Measurements from ENCODE around the gene CGNL1.

CGNL1 gene

GRCh38 chr15:57391537-57391936 lies 15.2 kb downstream of the CGNL1 start:
- Histone ChIP-seq H3K4me3 (ENCODE audit: low read depth, low read length) (no peak overlapping the region), H3K4me1 (ENCODE audit: control insufficient read depth, insufficient read depth, low read length) (peaks cover 2% of the 10 kb centered on the region; the same call in 1 of the 2 replicates), H3K27ac (ENCODE audit: extremely low read depth, low read depth, low read length) (no peak overlapping the region), H3K9me3 (ENCODE audit: control insufficient read depth, insufficient read depth, low read depth, low read length) (no peaks in the 10 kb centered on the region), H3K36me3 (ENCODE audit: control insufficient read depth in 2 of 2, insufficient read depth in 1 of 2, low read length in 2 of 2) (no peaks in the 10 kb centered on the region)
- CTCF ChIA-PET = no interaction called here
- POLR2A ChIA-PET = no interaction called here
- no peak for TF ChIP-seq WT1 (tag by site-specific recombination; IDR thresholded peaks at IDR 0.05)
- no peak for TF ChIP-seq ZNF335 (tag by site-specific recombination; conservative IDR thresholded peaks at IDR 0.05)
- TF ChIP-seq GFI1B (tag by site-specific recombination; IDR thresholded peaks at IDR 0.05) = no peak
- TF ChIP-seq ZNF692 (tag by site-specific recombination; IDR thresholded peaks at IDR 0.05) = no peak
- TF ChIP-seq MEIS1 (CRISPR knock-in tag; IDR thresholded peaks at IDR 0.05; ENCODE audit: borderline replicate concordance) = no peak
- TF ChIP-seq, protein P1, sequence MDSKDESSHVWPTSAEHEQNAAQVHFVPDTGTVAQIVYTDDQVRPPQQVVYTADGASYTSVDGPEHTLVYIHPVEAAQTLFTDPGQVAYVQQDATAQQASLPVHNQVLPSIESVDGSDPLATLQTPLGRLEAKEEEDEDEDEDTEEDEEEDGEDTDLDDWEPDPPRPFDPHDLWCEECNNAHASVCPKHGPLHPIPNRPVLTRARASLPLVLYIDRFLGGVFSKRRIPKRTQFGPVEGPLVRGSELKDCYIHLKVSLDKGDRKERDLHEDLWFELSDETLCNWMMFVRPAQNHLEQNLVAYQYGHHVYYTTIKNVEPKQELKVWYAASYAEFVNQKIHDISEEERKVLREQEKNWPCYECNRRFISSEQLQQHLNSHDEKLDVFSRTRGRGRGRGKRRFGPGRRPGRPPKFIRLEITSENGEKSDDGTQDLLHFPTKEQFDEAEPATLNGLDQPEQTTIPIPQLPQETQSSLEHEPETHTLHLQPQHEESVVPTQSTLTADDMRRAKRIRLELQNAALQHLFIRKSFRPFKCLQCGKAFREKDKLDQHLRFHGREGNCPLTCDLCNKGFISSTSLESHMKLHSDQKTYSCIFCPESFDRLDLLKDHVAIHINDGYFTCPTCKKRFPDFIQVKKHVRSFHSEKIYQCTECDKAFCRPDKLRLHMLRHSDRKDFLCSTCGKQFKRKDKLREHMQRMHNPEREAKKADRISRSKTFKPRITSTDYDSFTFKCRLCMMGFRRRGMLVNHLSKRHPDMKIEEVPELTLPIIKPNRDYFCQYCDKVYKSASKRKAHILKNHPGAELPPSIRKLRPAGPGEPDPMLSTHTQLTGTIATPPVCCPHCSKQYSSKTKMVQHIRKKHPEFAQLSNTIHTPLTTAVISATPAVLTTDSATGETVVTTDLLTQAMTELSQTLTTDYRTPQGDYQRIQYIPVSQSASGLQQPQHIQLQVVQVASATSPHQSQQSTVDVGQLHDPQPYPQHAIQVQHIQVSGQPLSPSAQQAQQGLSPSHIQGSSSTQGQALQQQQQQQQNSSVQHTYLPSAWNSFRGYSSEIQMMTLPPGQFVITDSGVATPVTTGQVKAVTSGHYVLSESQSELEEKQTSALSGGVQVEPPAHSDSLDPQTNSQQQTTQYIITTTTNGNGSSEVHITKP (tag by site-specific recombination; IDR thresholded peaks at IDR 0.05) = no peak
- no peak for TF ChIP-seq ZNF76 (tag by site-specific recombination; IDR thresholded peaks at IDR 0.05; ENCODE audit: borderline replicate concordance, low read depth)
- no peak for TF ChIP-seq ZNF354C (tag by site-specific recombination; IDR thresholded peaks at IDR 0.05; ENCODE audit: borderline replicate concordance, low read depth)
- no peak for TF ChIP-seq ZNF239 (tag by site-specific recombination; IDR thresholded peaks at IDR 0.05)

GRCh38 chr15:57393061-57393460 lies 16.8 kb downstream of the CGNL1 start:
- no peak overlapping the region for H3K4me3 ChIP-seq (ENCODE audit: low read depth, low read length)
- no peaks in the 10 kb centered on the region for H3K9me3 ChIP-seq (ENCODE audit: control insufficient read depth, insufficient read depth, low read depth, low read length)
- H3K4me1 ChIP-seq (ENCODE audit: control insufficient read depth, insufficient read depth, low read length) = no peaks in the 10 kb centered on the region
- TF ChIP-seq ZFP37 (tag by site-specific recombination; IDR thresholded peaks at IDR 0.05) (no peak), ZNF398 (tag by site-specific recombination; IDR thresholded peaks at IDR 0.05) (no peak), ZNF626 (tag by site-specific recombination; IDR thresholded peaks at IDR 0.05) (no peak), ZNF76 (tag by site-specific recombination; IDR thresholded peaks at IDR 0.05; ENCODE audit: borderline replicate concordance, low read depth) (no peak), ZFHX2 (tag by site-specific recombination; conservative IDR thresholded peaks at IDR 0.05) (no peak), ZNF549 (tag by site-specific recombination; IDR thresholded peaks at IDR 0.05) (no peak), ZNF510 (tag by site-specific recombination; IDR thresholded peaks at IDR 0.05; ENCODE audit: insufficient replicate concordance) (no peak), ZNF184 (tag by site-specific recombination; IDR thresholded peaks at IDR 0.05) (no peak), ZNF776 (tag by site-specific recombination; IDR thresholded peaks at IDR 0.05; ENCODE audit: borderline replicate concordance) (no peak)
- no peaks in the 10 kb centered on the region for H3K36me3 ChIP-seq (ENCODE audit: control insufficient read depth in 2 of 2, insufficient read depth in 1 of 2, low read length in 2 of 2)
- H3K27ac ChIP-seq (ENCODE audit: extremely low read depth, low read depth, low read length) = no peak overlapping the region
- POLR2A ChIA-PET = no interaction called here
- CTCF ChIA-PET = no interaction called here
